Measurements from ENCODE around the gene HEMGN. TPM values are rescaled to one million over a fixed set of nuclear protein-coding genes. Genes with fewer than 3 reads are reported as not detected.

Gene HEMGN
- total and polyA plus RNA-seq, 2 experiments from 2014 or later = not detected

GRCh38 chr9:97904725-97905124, 33.2 kb downstream of the HEMGN start (continued):
- TF ChIP-seq ZNF462 (CRISPR knock-in tag; IDR thresholded peaks at IDR 0.05) = no peak
- TF ChIP-seq ETS1 (IDR thresholded peaks at IDR 0.05) = no peak
- TF ChIP-seq CTCF (conservative IDR thresholded peaks at IDR 0.05; ENCODE audit: low read depth in 2 of 2) = no peak
- no peak for TF ChIP-seq JUNB (IDR thresholded peaks at IDR 0.05; ENCODE audit: unreplicated experiment)

- Histone ChIP-seq H3K4me1 (ENCODE audit: insufficient read depth) (no peaks in the 10 kb centered on the region), H2AFZ (no peak overlapping the region), H3F3A (replicated peaks; ENCODE audit: low read depth) (no peaks in the 10 kb centered on the region), H3K36me3 (ENCODE audit: insufficient read depth) (no peaks in the 10 kb centered on the region), H3K79me2 (replicated peaks; ENCODE audit: insufficient read depth) (no peaks in the 10 kb centered on the region), H3K27me3 (ENCODE audit: insufficient read depth) (no peaks in the 10 kb centered on the region), H3K9me2 (ENCODE audit: insufficient read depth) (no peaks in the 10 kb centered on the region), H4K20me1 (replicated peaks; ENCODE audit: insufficient read depth) (no peaks in the 10 kb centered on the region; the same call in 1 of the 2 replicates), H3K4me2 (no peak overlapping the region), H3K4me3 (no peak overlapping the region), H3K27ac (ENCODE audit: low read depth) (no peak overlapping the region)
- Mint-ChIP-seq H3K27ac (no peak overlapping the region), H3K27me3 (ENCODE audit: insufficient read depth, low read depth, poor library complexity) (no peaks in the 10 kb centered on the region), H3K36me3 (ENCODE audit: low read depth) (no peaks in the 10 kb centered on the region; the same call in 2 of the 3 replicates), H3K9me3 (no peaks in the 10 kb centered on the region), H3K4me3 (no peak overlapping the region), H3K4me1 (no peaks in the 10 kb centered on the region)
- no peak for DNase-seq (ENCODE audit: low spot score)
- no peak for ATAC-seq
- TF ChIP-seq JUNB (IDR thresholded peaks at IDR 0.05; ENCODE audit: unreplicated experiment) (no peak), EZH2phosphoT487 (IDR thresholded peaks at IDR 0.05; ENCODE audit: unreplicated experiment) (no peak), ZNF462 (CRISPR knock-in tag; IDR thresholded peaks at IDR 0.05) (no peak)
Observed at GRCh38 chr9:97903177-97903576, 34.8 kb downstream of the HEMGN start.
